Peyer's patch (tissue), 4 donors: ENCODE results near the gene GAL3ST1.

Experiments used
- POLR2A ChIP-seq, 2 donors: fragments of 450-650 bp; IDR thresholded peaks; one replicate each; pipeline ENCODE4 v1.5.1; 2017; ENCODE audit warnings: antibody characterized with exemption in 2 of 2, mild to moderate bottlenecking in 2 of 2, moderate library complexity in 2 of 2
- TF ChIP-seq, protein P1 (sequence below), 6 experiments: fragments of 450-650 bp in 4 of 6; fragments of 200-600 bp in 2 of 6; sonication (generic) in 1 of 6; IDR thresholded peaks; one replicate each; pipeline ENCODE4 v1.5.1; 2017 to 2019; ENCODE audit warnings: antibody characterized with exemption in 6 of 6, mild to moderate bottlenecking in 3 of 6, moderate library complexity in 1 of 6

DNA sequence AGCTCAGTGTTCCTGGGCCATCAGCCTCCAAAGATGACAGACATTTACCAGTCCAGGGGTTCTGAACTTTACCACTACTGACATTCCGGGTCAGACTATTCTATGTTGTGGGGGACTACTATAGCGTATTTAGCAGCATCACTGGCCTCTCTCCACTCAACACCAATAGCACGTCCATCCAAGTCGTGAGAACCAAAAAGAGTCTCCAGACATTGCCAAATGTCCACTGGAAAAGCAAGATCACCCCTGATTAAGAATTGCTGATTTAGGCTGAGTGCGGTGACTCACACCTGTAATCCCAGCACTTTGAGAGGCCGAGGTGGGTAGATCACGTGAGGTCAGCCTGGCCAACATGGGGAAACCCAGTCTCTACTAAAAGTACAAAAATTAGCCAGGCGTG lies 11.9 kb upstream of the GAL3ST1 start:
- no peak for TF ChIP-seq POLR2A (IDR thresholded peaks at IDR 0.05)
- TF ChIP-seq, protein P1, sequence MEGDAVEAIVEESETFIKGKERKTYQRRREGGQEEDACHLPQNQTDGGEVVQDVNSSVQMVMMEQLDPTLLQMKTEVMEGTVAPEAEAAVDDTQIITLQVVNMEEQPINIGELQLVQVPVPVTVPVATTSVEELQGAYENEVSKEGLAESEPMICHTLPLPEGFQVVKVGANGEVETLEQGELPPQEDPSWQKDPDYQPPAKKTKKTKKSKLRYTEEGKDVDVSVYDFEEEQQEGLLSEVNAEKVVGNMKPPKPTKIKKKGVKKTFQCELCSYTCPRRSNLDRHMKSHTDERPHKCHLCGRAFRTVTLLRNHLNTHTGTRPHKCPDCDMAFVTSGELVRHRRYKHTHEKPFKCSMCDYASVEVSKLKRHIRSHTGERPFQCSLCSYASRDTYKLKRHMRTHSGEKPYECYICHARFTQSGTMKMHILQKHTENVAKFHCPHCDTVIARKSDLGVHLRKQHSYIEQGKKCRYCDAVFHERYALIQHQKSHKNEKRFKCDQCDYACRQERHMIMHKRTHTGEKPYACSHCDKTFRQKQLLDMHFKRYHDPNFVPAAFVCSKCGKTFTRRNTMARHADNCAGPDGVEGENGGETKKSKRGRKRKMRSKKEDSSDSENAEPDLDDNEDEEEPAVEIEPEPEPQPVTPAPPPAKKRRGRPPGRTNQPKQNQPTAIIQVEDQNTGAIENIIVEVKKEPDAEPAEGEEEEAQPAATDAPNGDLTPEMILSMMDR (IDR thresholded peaks at IDR 0.05): no peak
